ENCODE data around the gene DNAJB8.

The DNAJB8 gene

GRCh38 chr3:128504533-128504915, 37.8 kb upstream of the DNAJB8 start:
- DNase-seq (ENCODE audit: low read depth in 2 of 2) = no peak
- no peak for TF ChIP-seq CTCF (IDR thresholded peaks at IDR 0.05; ENCODE audit: low read depth, low read length)
- H3K4me3 ChIP-seq (replicated peaks in 1 of 2; ENCODE audit: low read depth in 2 of 2, low read length in 2 of 2) = no peak overlapping the region

GRCh38 chr3:128503751-128504532, 37.3 kb upstream of the DNAJB8 start:
- H3K4me3 ChIP-seq (replicated peaks in 1 of 2; ENCODE audit: low read depth in 2 of 2, low read length in 2 of 2) = no peak overlapping the region
- DNase-seq (ENCODE audit: low read depth in 2 of 2) = no peak
- no peak for TF ChIP-seq CTCF (IDR thresholded peaks at IDR 0.05; ENCODE audit: low read depth, low read length)

GRCh38 chr3:128503164-128503651, 36.5 kb upstream of the DNAJB8 start:
- no peak overlapping the region for H3K4me3 ChIP-seq (replicated peaks in 1 of 2; ENCODE audit: low read depth in 2 of 2, low read length in 2 of 2)
- DNase-seq (ENCODE audit: low read depth in 2 of 2) = no peak
- peak; percentile 14 for TF ChIP-seq CTCF (IDR thresholded peaks at IDR 0.05; ENCODE audit: low read depth, low read length)

GRCh38 chr3:128502712-128503111, 36.0 kb upstream of the DNAJB8 start:
- no peak for DNase-seq (ENCODE audit: low read depth in 2 of 2)

GRCh38 chr3:128501431-128501830, 34.7 kb upstream of the DNAJB8 start:
- TF ChIP-seq CTCF (IDR thresholded peaks at IDR 0.05; ENCODE audit: low read depth, low read length) = no peak
- H3K4me3 ChIP-seq (replicated peaks in 1 of 2; ENCODE audit: low read depth in 2 of 2, low read length in 2 of 2) = no peak overlapping the region

More at GRCh38 chr3:128502712-128503111, 36.0 kb upstream of the DNAJB8 start:
- no peak overlapping the region for H3K4me3 ChIP-seq (replicated peaks in 1 of 2; ENCODE audit: low read depth in 2 of 2, low read length in 2 of 2)
- no peak for TF ChIP-seq CTCF (IDR thresholded peaks at IDR 0.05; ENCODE audit: low read depth, low read length)

GRCh38 chr3:128500556-128500955, 33.9 kb upstream of the DNAJB8 start:
- no peak for TF ChIP-seq CTCF (IDR thresholded peaks at IDR 0.05; ENCODE audit: low read depth, low read length)
- no peak overlapping the region for H3K4me3 ChIP-seq (replicated peaks in 1 of 2; ENCODE audit: low read depth in 2 of 2, low read length in 2 of 2)
- DNase-seq (ENCODE audit: low read depth in 2 of 2) = no peak

More at GRCh38 chr3:128501431-128501830, 34.7 kb upstream of the DNAJB8 start:
- DNase-seq (ENCODE audit: low read depth in 2 of 2) = no peak
